Stimulated activated CD8-positive, alpha-beta memory T cell treated with anti-CD3 and anti-CD28 coated beads, Interleukin-7, amount 100 ng/mL, for 4 hours (primary cell): Measurements from ENCODE around the gene SLC25A47.
A peak's percentile ranks its signal among the peaks of the same experiment; 100 is the strongest.
"Not testable (repeated sequence)": the region's sequence is repeated elsewhere in the genome, so short reads cannot be mapped to it uniquely, and the experiment has no call there.

Experiments used
- DNase-seq, 2 donors: peaks; one replicate each; pipeline ENCODE4 v3.0.0-alpha.2; 2020; ENCODE audit warnings: low read depth in 2 of 2

Gene SLC25A47

GRCh38 chr14:100305324-100306100 lies 17.6 kb upstream of the SLC25A47 start:
- DNase-seq = peak; percentile 33 to 69

DNA sequence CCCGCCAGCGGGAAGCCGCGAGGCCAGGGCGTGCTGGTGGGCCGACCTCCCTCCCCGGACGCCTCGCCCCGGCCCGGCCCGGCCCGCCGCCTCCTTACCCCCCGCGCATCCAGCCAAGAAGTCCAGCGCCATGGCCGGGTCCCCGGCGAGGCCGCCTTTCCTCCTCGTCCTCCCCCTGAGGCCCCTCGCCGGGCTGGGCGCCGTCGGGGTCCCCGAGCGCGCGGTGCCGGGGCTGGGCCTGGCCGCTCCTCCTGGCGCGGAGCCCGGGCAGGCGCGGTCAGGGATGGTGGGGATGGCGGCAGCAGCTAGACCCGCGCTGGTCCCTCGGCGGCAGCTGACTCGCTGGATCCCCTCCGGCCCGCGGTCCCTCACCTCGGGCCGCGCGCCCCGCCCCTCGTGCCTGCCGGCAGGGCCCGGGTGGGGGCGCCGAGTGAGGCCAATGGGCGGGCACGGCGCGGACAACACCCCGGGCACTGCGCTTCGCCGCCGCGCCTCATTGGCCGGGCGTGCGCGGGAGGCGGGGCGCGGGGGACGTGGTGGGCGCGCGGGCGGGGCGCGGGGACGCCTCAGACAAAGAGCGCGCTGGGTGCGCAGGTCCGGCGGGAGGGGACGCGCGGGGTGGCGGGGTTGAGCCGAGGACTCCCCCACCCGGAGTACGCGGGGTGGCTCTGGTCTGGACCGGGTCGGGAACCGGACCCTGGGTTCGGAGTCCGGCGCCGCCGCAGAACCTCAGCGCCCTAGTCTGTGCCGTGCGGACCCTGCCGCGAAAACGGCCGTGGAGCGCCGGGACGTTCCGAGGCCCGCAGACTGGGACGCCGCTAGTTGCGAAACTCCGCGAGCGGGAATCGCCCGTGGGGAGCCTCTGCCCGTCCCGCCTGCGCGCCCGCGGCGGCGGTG lies 16.8 kb upstream of the SLC25A47 start, which contains the start of gene SLC25A29:
Gene SLC25A29, minus strand, starts transcription at position 344 of the 897 bp plus-strand sequence. Its CDS starts 212 bp downstream, at position 132.
- DNase-seq = peak; percentile 37 to 81

DNA sequence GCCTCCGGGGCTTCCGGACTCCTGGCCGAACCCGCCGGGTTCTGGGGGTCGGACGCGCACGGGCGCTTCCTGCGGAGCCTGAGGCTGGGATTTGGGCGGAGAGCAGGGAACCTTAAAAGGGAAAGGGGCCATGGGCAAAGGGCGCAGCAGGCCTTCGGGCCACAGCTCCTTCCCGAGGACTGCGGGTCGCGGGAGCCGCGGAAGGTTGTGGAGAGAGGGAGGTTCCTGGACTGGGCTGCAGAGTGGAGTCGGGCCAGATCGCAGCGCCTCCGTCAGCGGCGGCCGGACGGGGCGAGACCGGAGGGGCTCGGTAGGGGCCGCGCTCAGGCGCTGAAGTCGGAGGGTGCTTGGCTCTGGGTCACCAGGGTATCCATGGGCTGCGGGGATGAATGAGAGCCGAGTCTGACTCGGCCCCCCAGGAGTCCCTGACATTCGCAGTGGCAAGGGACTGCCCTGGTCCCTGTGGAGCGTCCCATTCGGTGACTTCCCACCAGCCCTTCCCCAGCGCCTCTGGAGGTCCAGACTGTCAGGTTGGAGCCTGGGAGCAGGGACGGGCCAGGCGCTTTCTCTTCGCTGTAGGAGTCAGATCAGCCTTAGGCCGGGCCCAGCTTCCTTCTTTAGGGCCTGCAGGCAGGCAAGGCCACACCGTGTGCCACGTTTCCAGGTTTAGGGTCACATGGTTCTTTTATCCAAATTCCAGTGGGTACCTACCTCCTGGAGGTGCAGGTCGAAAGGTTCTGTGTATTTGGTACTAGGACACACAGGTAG lies 16.0 kb upstream of the SLC25A47 start:
- DNase-seq = no peak

- no peak for DNase-seq
Measured at GRCh38 chr14:100307766-100308426, 15.2 kb upstream of the SLC25A47 start.

DNA sequence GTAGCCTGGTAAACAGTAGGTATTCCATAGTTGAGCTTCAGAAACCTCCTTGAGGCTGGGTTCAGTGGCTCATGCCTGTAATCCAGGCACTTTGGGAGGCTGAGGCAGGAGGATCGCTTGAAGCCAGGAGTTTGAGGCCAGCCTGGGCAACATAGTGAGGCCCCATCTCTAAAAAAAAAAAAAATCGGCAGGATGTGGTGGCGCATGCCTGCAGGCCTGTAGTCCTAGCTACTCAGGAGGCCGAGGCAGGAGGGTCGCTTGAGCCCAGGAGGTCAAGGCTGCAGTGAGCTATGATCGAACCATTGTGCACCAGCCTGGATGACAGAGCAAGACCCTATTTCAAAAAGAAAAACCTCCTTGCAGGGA lies 14.7 kb upstream of the SLC25A47 start:
- DNase-seq = not testable (repeated sequence)

DNA sequence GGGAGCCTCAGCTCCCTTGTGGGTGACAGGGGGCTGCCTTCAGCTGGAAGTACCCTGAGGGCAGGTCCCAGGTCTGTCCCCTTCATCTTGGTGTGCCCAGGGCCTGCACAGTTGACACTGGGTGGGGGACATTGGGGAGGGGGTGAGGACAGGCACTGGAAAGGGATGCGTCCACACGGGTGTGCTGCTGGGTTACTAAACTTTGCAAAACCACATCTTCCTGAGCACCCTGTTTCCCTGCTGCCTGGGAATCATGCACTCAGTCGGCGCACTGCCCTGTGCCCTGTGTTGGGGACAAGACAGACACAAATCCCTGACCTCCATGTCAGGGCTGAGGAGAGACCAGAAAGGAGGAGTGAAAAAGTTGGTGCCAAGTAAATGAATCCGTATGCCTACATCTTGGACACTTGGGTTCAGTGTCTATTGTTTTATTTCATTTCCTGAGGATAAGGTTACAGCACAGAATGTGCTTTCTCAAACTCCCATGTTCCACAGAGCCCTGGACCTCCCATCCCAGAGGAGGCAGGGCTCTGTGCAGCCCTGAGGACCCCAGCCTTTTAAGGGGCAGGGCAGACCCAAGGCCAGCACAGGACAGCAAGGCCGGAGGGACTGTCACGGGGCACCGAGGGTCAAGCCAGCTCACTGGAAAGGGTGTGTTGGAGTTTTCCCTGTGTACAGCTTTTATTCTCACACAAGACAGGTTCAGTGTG lies 14.0 kb upstream of the SLC25A47 start:
- no peak for DNase-seq

DNA sequence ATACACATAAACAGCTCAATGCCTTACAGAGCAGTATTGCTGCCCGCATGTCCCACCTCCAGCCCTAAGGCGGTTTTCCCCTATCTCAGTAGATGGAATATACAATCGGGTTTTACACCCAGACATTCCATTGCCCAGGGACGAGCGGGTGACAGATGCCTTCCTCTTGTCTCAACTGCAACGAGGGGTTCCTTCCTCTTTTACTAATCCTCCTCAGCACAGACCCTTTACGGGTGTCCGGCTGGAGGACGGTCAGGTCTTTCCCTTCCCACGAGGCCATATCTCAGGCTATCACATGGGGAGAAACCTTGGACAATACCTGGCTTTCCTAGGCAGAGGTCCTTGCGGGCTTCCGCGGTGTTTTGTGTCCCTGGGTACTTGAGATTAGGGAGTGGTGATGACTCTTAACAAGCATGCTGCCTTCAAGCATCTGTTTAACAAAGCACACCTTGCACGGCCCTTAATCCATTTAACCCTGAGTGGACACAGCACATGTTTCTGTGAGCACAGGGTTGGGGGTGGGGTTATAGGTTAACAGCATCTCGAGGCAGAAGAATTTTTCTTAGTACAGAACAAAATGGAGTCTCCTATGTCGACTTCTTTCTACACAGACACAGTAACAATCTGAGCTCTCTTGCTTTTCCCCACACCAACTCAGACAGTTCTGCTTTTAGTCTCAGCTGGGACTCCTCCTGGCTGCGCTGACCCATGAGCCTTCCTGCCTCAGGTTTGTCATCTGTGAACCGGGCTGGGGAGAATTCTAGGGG lies 10.8 kb upstream of the SLC25A47 start:
- DNase-seq = not testable (repeated sequence)

DNA sequence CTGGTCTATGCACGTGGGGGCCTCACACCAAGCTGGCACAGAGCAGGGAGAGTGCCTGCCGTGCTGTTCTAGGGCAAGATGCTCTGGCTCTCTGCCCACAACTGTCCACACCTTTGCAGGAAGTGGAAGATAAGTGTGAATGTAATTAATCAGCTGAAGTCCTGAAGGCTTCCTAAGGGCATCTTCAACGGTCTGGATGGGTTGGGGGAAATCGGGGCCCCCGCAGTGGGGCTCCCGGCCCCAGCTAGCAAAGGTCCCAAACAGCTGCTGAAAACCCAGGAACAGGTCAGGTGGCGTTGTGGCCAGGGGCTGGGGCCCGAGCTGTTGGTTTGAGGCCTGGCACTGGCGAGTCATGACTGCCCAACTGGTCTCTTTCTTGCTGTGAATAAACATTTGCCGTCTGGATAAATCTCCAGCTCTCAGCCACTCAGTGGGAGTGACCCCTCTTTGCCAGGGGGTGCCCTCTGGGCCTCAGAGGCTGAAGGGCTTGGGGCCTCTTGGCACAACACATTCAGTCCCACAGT lies 10.2 kb upstream of the SLC25A47 start:
- no peak for DNase-seq

DNA sequence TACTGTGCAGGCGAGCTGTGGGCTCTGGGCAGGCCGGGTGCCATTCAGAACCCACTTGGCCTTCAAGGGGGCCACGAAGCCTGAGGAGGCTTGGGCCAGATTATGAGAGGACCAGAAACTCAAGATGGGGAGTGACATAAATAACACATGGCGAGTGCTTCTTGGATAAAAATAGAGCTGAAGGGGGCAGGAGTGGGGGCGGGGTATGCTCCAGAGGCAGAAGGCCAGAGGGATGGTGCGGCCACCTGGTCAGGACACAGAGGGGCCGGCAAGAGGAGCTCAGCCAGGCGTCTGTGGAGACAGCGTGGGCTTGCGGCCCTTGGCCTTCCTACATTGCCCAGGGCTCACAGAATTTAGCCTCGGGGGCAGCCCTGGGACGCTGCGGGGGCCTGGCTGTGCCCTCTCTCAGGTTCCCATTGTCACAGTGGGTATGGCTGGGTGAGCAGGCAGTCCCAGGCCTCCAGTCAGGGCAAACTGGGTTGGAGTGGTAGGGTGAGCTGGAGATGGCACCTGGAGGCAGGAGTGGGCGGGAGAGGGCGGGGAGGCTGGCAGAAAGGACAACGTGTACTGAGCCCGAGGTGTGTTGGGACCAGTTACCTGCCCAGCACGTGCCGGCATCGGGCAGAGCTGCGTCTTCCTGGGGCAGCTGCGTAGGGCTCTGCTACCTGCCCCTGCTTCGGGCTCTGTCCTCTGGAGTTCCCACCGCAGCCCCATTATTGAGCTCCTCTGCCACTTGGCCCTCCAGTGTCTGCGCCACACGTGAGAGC lies 9.5 kb upstream of the SLC25A47 start:
- DNase-seq = no peak

DNA sequence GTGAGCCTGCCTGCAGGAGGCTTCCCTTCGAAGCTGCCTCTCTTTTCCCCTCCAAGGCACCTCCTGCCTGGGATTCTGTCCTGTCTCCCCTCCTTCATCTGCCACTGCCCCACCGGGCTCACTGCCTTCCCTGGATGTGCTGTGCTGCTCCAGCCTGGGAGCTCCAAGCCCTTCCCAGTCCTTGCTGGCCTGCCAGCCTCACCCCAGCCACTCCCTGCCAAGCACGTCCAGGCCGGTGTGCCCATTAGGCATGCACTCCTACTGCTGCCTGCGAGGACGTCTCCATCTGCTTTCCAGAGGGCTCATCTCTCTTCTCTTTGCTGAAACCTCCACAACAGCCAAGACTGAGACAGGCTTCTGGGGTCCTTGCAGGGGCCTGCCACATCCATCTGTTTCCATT lies 8.4 kb upstream of the SLC25A47 start:
- no peak for DNase-seq

- no peak for DNase-seq
Measured at GRCh38 chr14:100317389-100317788, 5.8 kb upstream of the SLC25A47 start.

- peak; percentile 30 to 63 for DNase-seq
Measured at GRCh38 chr14:100317912-100318808, 5.0 kb upstream of the SLC25A47 start.

GRCh38 chr14:100320157-100320856 lies 2.8 kb upstream of the SLC25A47 start:
- no peak for DNase-seq

DNA sequence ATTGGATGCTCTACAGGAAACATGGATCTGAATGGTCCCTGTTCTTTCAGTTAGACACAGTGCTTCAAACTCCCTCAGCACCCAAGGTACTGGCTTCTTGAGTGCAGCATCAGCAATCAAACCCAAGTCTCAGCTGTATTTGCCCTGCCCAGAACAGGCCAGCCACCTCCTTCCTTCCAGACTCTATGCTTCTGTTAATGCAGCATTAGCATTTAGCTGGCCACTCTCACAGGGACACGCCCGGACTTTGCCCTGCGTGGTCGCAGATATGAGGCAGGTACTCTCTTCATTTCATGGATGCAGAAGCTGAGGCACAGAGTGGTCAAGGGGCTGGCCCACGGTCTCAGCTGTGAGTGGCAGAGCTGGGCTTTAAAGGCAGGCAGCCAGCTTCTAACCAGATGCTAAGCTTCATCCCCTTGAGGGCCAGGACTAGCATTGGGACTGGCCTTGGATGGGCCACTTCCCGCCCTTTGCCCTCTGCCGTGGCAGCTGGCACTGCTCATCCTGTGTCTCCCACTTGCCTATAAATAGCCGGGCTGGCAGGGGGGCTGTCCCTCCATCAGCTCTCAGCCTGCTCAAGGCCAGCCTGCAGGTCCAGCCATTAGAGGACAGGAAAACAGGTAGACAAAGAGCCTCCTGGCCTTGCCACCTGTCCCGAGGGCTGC lies 1.5 kb upstream of the SLC25A47 start:
- no peak for DNase-seq

GRCh38 chr14:100322138-100322957 lies 791 bp upstream of the SLC25A47 start:
- DNase-seq = no peak

GRCh38 chr14:100323942-100324307 lies 786 bp downstream of the SLC25A47 start:
- DNase-seq = no peak
